Measurements from ENCODE around the gene AICDA. TPM values are rescaled to one million over a fixed set of nuclear protein-coding genes. Genes with fewer than 3 reads are reported as not detected.
"Not testable (repeated sequence)": the region's sequence is repeated elsewhere in the genome, so short reads cannot be mapped to it uniquely, and the experiment has no call there.

Gene AICDA
- total RNA-seq, 4 donors from 2014 or later = 0.39 to 2.6 (median 0.84) TPM; not detected in 1

DNA sequence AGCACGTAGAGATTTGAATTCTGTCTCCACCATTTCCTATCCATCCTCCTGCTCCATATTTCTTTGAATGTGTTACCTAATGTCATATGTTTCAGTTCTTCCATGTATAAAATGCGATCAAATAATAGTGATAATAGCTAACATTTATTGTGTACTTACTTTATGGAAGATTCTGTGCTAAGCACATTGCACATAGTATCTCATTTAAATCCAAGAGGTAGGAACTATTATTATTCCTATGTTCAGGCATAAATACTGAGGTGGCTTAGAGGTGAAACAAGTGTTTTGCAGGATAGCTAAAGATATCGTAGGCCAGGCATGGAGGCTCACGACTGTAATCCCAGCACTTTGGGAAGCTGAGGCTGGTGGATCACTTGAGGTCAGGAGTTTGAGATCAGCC is 17.5 kb upstream of the AICDA start:
- no peak for DNase-seq (ENCODE audit: low spot score in 2 of 2)
- WGBS, 2 donors = 93 to 95% methylated on average over 4 of the region's 4 CpGs
- TF ChIP-seq EP300 (IDR thresholded peaks at IDR 0.05) (no peak), POLR2A (IDR thresholded peaks at IDR 0.05) (no peak)
- TF ChIP-seq, protein P1, sequence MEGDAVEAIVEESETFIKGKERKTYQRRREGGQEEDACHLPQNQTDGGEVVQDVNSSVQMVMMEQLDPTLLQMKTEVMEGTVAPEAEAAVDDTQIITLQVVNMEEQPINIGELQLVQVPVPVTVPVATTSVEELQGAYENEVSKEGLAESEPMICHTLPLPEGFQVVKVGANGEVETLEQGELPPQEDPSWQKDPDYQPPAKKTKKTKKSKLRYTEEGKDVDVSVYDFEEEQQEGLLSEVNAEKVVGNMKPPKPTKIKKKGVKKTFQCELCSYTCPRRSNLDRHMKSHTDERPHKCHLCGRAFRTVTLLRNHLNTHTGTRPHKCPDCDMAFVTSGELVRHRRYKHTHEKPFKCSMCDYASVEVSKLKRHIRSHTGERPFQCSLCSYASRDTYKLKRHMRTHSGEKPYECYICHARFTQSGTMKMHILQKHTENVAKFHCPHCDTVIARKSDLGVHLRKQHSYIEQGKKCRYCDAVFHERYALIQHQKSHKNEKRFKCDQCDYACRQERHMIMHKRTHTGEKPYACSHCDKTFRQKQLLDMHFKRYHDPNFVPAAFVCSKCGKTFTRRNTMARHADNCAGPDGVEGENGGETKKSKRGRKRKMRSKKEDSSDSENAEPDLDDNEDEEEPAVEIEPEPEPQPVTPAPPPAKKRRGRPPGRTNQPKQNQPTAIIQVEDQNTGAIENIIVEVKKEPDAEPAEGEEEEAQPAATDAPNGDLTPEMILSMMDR (IDR thresholded peaks at IDR 0.05) = no peak
- no peaks in the 10 kb centered on the region for H3K9me3 ChIP-seq
- H3K4me1 ChIP-seq = no peaks in the 10 kb centered on the region
- H3K36me3 ChIP-seq = no peaks in the 10 kb centered on the region
- H3K27ac ChIP-seq = no peak overlapping the region
- no peaks in the 10 kb centered on the region for H3K27me3 ChIP-seq
- no peak overlapping the region for H3K4me3 ChIP-seq

DNA sequence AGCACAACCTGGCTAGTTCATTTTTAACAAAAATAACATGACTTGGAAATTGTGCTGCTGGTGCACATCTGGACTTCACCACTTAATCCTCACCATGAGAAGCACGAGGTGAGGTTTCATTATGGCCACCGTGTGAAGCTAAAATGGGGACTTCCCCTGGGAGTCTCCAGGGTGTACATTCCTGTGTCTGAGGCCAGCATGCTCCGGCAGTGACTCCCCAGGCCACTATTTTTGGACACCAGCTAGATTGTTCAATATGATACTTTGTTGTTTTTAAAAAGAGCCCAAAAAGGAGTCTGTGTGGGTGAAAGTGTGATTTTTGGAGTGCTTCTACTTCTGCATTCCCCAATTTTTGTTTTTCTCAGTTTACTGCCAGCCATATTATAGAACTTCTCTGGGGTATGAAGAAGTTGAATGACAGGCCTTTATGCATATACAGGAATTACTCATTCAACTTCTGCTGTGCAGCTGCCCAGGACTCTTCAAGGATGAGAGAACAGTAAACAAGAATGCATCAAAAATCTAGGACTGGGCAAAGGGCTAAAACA is 16.9 kb upstream of the AICDA start:
- H3K36me3 ChIP-seq = no peaks in the 10 kb centered on the region
- no peaks in the 10 kb centered on the region for H3K27me3 ChIP-seq
- H3K4me1 ChIP-seq = no peaks in the 10 kb centered on the region
- no peak for TF ChIP-seq POLR2A (IDR thresholded peaks at IDR 0.05)
- TF ChIP-seq, protein P1 (IDR thresholded peaks at IDR 0.05) = no peak
- no peak for TF ChIP-seq EP300 (IDR thresholded peaks at IDR 0.05)
- H3K27ac ChIP-seq = no peak overlapping the region
- no peak for DNase-seq (ENCODE audit: low spot score in 2 of 2)
- WGBS, 2 donors = 16 to 17% methylated on average over 3 of the region's 3 CpGs
- H3K9me3 ChIP-seq = no peaks in the 10 kb centered on the region
- no peak overlapping the region for H3K4me3 ChIP-seq

DNA sequence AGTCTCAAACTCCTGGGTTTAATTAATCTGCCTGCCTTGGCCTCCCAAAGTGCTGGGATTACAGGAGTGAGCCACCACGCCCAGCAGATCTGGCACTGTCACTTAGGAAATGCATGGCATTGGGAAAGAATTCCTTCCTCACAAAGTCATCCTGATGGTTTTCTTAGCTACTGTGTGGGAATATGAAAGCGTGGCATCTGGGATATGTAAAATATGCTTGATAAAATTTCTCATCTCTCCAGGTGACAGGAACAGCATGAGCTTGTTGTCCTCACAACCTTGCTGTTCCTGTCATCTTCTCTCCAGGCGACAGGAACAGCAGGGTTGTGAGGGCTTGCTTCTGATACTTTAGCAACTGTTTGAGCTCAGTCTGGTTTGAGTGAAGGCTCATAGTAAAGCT is 16.1 kb upstream of the AICDA start:
- Histone ChIP-seq H3K36me3 (no peaks in the 10 kb centered on the region), H3K4me1 (no peaks in the 10 kb centered on the region), H3K27ac (no peak overlapping the region), H3K9me3 (no peaks in the 10 kb centered on the region), H3K4me3 (no peak overlapping the region), H3K27me3 (no peaks in the 10 kb centered on the region)
- 86% methylated on average over 3 of the region's 3 CpGs for WGBS, 2 donors
- no peak for DNase-seq (ENCODE audit: low spot score in 2 of 2)
- TF ChIP-seq EP300 (IDR thresholded peaks at IDR 0.05) (no peak), POLR2A (IDR thresholded peaks at IDR 0.05) (no peak)
- TF ChIP-seq, protein P1 (IDR thresholded peaks at IDR 0.05) = no peak

DNA sequence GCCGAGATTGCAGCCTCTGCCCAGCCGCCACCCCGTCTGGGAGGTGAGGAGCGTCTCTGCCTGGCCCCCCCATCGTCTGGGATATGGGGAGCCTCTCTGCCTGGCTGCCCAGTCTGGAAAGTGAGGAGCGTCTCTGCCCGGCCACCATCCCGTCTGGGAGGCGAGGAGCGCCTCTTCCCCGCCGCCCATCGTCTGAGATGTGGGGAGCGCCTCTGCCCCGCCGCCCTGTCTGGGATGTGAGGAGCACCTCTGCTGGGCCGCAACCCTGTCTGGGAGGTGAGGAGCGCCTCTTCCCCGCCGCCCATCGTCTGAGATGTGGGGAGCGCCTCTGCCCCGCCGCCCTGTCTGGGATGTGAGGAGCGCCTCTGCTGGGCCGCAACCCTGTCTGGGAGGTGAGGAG is 12.1 kb upstream of the AICDA start:
- not testable (repeated sequence) for H3K36me3 ChIP-seq; H3K9me3 ChIP-seq; H3K4me1 ChIP-seq; H3K27me3 ChIP-seq; H3K4me3 ChIP-seq; H3K27ac ChIP-seq; DNase-seq (ENCODE audit: low spot score in 2 of 2)
- 93 to 100% methylated on average over 1 to 26 of the region's 26 CpGs for WGBS, 2 donors

DNA sequence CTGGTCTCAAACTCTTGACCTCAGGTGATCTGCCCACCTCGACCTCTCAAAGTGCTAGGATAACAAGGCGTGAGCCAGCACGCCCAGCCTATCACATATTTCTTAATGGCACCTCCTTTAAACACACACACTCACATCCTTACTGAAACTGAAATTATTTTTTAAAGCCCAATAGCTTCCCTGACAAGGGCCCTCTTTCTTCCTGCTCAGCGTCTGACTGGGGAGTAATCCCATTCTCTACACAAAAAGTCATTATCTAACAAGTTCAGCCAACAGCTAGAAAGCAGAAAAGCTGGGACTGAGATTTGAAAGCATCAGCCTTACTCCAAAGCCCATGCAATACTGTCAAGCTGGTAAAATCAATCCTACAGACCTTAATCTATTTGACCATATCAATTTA is 10.0 kb upstream of the AICDA start:
- H3K4me1 ChIP-seq = no peaks in the 10 kb centered on the region
- H3K36me3 ChIP-seq = no peaks in the 10 kb centered on the region
- DNase-seq (ENCODE audit: low spot score in 2 of 2) = no peak
- TF ChIP-seq, protein P1 (IDR thresholded peaks at IDR 0.05) = no peak
- TF ChIP-seq POLR2A (IDR thresholded peaks at IDR 0.05) (no peak), EP300 (IDR thresholded peaks at IDR 0.05) (no peak)
- no peak overlapping the region for H3K4me3 ChIP-seq
- H3K9me3 ChIP-seq = no peaks in the 10 kb centered on the region
- H3K27me3 ChIP-seq = no peaks in the 10 kb centered on the region
- no peak overlapping the region for H3K27ac ChIP-seq
- WGBS, 2 donors = 43 to 47% methylated on average over 4 of the region's 4 CpGs

DNA sequence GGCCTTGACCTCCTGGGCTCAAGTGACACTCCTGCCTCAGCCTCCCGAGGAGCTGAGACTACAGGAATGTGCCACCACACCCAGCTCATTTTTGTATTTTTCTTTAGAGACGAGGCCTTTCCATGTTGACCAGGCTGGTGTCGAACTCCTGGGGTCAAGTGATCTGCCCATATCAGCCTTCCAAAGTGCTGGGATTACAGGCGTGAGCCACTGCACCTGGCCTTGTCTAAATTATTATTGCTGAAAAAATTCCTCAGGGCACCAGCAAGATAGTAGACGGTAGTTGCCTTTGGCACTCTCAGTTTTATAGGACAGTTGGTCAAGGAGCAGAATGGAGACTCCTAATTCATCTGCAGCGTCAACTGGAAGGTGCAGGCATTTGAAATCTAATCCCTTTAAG is 2.5 kb upstream of the AICDA start:
- H3K4me3 ChIP-seq = no peak overlapping the region
- no peaks in the 10 kb centered on the region for H3K36me3 ChIP-seq
- H3K27me3 ChIP-seq = no peaks in the 10 kb centered on the region
- H3K9me3 ChIP-seq = no peaks in the 10 kb centered on the region
- no peaks in the 10 kb centered on the region for H3K4me1 ChIP-seq
- WGBS, 2 donors = 84% methylated on average over 6 of the region's 6 CpGs
- TF ChIP-seq, protein P1 (IDR thresholded peaks at IDR 0.05) = no peak
- no peak for TF ChIP-seq POLR2A (IDR thresholded peaks at IDR 0.05)
- no peak overlapping the region for H3K27ac ChIP-seq
- DNase-seq (ENCODE audit: low spot score in 2 of 2) = no peak

DNA sequence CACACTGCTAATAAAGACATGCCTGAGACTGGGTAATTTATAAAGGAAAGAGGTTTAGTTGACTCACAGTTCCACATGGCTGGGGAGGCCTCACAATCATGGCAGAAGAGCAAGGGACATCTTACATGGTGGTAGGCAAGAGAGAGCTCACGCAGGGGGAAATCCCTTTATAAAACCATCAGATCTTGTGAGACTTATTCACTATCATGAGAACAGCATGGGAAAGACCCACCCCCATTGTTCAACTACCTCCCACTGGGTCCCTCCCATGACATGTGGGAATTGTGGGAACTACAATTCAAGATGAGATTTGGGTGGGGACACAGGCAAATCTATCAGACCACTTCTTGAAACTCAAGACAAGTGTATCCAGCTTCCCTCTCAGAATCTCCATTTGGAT is 1.2 kb upstream of the AICDA start:
- DNase-seq (ENCODE audit: low spot score in 2 of 2); H3K4me3 ChIP-seq; H3K9me3 ChIP-seq; H3K36me3 ChIP-seq; H3K27me3 ChIP-seq; H3K27ac ChIP-seq; H3K4me1 ChIP-seq: not testable (repeated sequence)
- 38 to 89% methylated on average over 1 of the region's 1 CpG for WGBS, 2 donors

Data from tibial nerve (tissue), 4 donors.